H9 (cell line): ENCODE data around the gene LONP2. TPM values are rescaled to one million over a fixed set of nuclear protein-coding genes. Genes with fewer than 3 reads are reported as not detected.

Source experiments
- DNase-seq: peaks from one replicate; pipeline ENCODE4 v3.0.0-alpha.2; 2017
- H2AFZ ChIP-seq: one replicate; pipeline ENCODE4 v1.6.1; 2013; ENCODE audit warnings: mild to moderate bottlenecking, low read length, control low read depth, moderate library complexity
- H2AK5ac ChIP-seq: 2 replicates; pipeline ENCODE4 v1.6.1; 2013; ENCODE audit warnings: low read length, control low read depth, mixed read lengths; ENCODE audit not compliant: insufficient read length
- H2BK120ac ChIP-seq: one replicate; pipeline ENCODE4 v1.6.1; 2013; ENCODE audit warnings: low read depth, mild to moderate bottlenecking, low read length, control low read depth, inconsistent platforms; ENCODE audit not compliant: poor library complexity, severe bottlenecking
- H2BK12ac ChIP-seq: 2 replicates; pipeline ENCODE4 v1.6.1; 2013; ENCODE audit warnings: low read length, control low read depth, mixed read lengths, low read depth; ENCODE audit not compliant: insufficient read length
- H2BK15ac ChIP-seq: 2 replicates; pipeline ENCODE4 v1.6.1; 2013; ENCODE audit warnings: low read depth, low read length, control low read depth
- H2BK20ac ChIP-seq: one replicate; pipeline ENCODE4 v1.6.1; 2013; ENCODE audit warnings: low read depth, mild to moderate bottlenecking, low read length, control low read depth, inconsistent platforms; ENCODE audit not compliant: poor library complexity, severe bottlenecking
- H2BK5ac ChIP-seq: 2 replicates; pipeline ENCODE4 v1.6.1; 2013; ENCODE audit warnings: low read length, control low read depth, mixed read lengths; ENCODE audit not compliant: insufficient read length
- H3K14ac ChIP-seq: 2 replicates; pipeline ENCODE4 v1.6.1; 2013; ENCODE audit warnings: low read length, control low read depth; ENCODE audit not compliant: insufficient read depth
- H3K18ac ChIP-seq: 2 replicates; pipeline ENCODE4 v1.6.1; 2013; ENCODE audit warnings: low read depth, mild to moderate bottlenecking, mixed read lengths, low read length, control low read depth; ENCODE audit not compliant: insufficient read length
- H3K23ac ChIP-seq: 2 replicates; pipeline ENCODE4 v1.6.1; 2013; ENCODE audit warnings: low read length, control low read depth, mixed read lengths, low read depth; ENCODE audit not compliant: insufficient read length
- H3K23me2 ChIP-seq: 2 replicates; pipeline ENCODE4 v1.6.1; 2013; ENCODE audit warnings: low read depth, mild to moderate bottlenecking, mixed read lengths, low read length, control low read depth; ENCODE audit not compliant: insufficient read length, poor library complexity, severe bottlenecking
- H3K27ac ChIP-seq: 2 replicates; pipeline ENCODE4 v1.5.1; 2013; ENCODE audit warnings: low read length, control low read depth, mixed read lengths, low read depth; ENCODE audit not compliant: insufficient read length
- H3K27me3 ChIP-seq: 2 replicates; pipeline ENCODE4 v1.6.1; 2013; ENCODE audit warnings: low read length, control low read depth, inconsistent platforms; ENCODE audit not compliant: insufficient read depth
- H3K4ac ChIP-seq: 2 replicates; pipeline ENCODE4 v1.6.1; 2013; ENCODE audit warnings: low read depth, mild to moderate bottlenecking, control low read depth, inconsistent platforms, low read length, moderate library complexity
- H3K4me1 ChIP-seq: 2 replicates; pipeline ENCODE4 v1.6.1; 2013; ENCODE audit warnings: low read length, control low read depth, inconsistent platforms; ENCODE audit not compliant: insufficient read depth
- H3K4me2 ChIP-seq: 2 replicates; pipeline ENCODE4 v1.6.1; 2013; ENCODE audit warnings: low read length, control low read depth, mixed read lengths; ENCODE audit not compliant: insufficient read length, insufficient read depth
- H3K56ac ChIP-seq: 2 replicates; pipeline ENCODE4 v1.6.1; 2013; ENCODE audit warnings: low read depth, mild to moderate bottlenecking, mixed read lengths, low read length, control low read depth; ENCODE audit not compliant: insufficient read length
- H3K79me1 ChIP-seq: 2 replicates; pipeline ENCODE4 v1.6.1; 2013; ENCODE audit warnings: low read depth, mild to moderate bottlenecking, moderate library complexity, low read length, control low read depth, inconsistent platforms; ENCODE audit not compliant: insufficient read depth, poor library complexity, severe bottlenecking
- H3K79me2 ChIP-seq: 2 replicates; pipeline ENCODE4 v1.6.1; 2013; ENCODE audit warnings: low read length, control low read depth, inconsistent platforms; ENCODE audit not compliant: insufficient read depth
- H3K9ac ChIP-seq: 2 replicates; pipeline ENCODE4 v1.6.1; 2013; ENCODE audit warnings: low read length, control low read depth, mixed read lengths; ENCODE audit not compliant: insufficient read length; ENCODE audit errors: extremely low read depth
- H3K9me3 ChIP-seq: one replicate; pipeline ENCODE4 v1.6.1; 2013; ENCODE audit warnings: low read depth, low read length, inconsistent platforms; ENCODE audit not compliant: control insufficient read depth
- H3T11ph ChIP-seq: one replicate; pipeline ENCODE4 v1.6.1; 2013; ENCODE audit warnings: mild to moderate bottlenecking, low read length, control low read depth, inconsistent platforms
- H4K20me1 ChIP-seq: one replicate; pipeline ENCODE4 v1.6.1; 2013; ENCODE audit not compliant: control insufficient read depth, insufficient read length, insufficient read depth
- H4K5ac ChIP-seq: 2 replicates; pipeline ENCODE4 v1.6.1; 2013; ENCODE audit warnings: low read depth, mild to moderate bottlenecking, mixed read lengths, low read length, control low read depth; ENCODE audit not compliant: insufficient read length
- H4K8ac ChIP-seq: replicated peaks from 2 replicates; pipeline ENCODE4 v1.6.1; 2013; ENCODE audit warnings: low read length, control low read depth, mixed read lengths, low read depth; ENCODE audit not compliant: insufficient read length
- H4K91ac ChIP-seq: 2 replicates; pipeline ENCODE4 v1.6.1; 2013; ENCODE audit warnings: low read depth, mild to moderate bottlenecking, moderate library complexity, mixed read lengths, low read length, control low read depth; ENCODE audit not compliant: insufficient read length
- H3K27ac Mint-ChIP-seq, 3 experiments: 2 replicates in 2 of 3; 3 replicates in 1 of 3; pipeline ENCODE4 v1.8.0; 2020 to 2021; ENCODE audit warnings: mixed read lengths in 3 of 3, mild to moderate bottlenecking in 1 of 3, moderate library complexity in 1 of 3
- H3K27me3 Mint-ChIP-seq: 2 replicates; pipeline ENCODE4 v1.8.0; 2021; ENCODE audit warnings: low read depth, mild to moderate bottlenecking, moderate library complexity, mixed read lengths
- H3K36me3 Mint-ChIP-seq, 3 experiments: 2 replicates in 2 of 3; 3 replicates in 1 of 3; pipeline ENCODE4 v1.8.0; 2020 to 2021; ENCODE audit warnings: low read depth in 3 of 3, mixed read lengths in 3 of 3; ENCODE audit not compliant: insufficient read depth in 1 of 3
- H3K4me1 Mint-ChIP-seq, 2 experiments: 2 replicates each; pipeline ENCODE4 v1.8.0; 2020; ENCODE audit warnings: mixed read lengths in 2 of 2
- H3K4me3 Mint-ChIP-seq, 2 experiments: 2 replicates in 1 of 2; 3 replicates in 1 of 2; pipeline ENCODE4 v1.8.0; 2020 to 2021; ENCODE audit warnings: mild to moderate bottlenecking in 2 of 2, mixed read lengths in 2 of 2, moderate library complexity in 1 of 2
- H3K9me3 Mint-ChIP-seq, 2 experiments: 2 replicates in 1 of 2; 3 replicates in 1 of 2; pipeline ENCODE4 v1.8.0; 2020; ENCODE audit warnings: mild to moderate bottlenecking in 2 of 2, mixed read lengths in 2 of 2, moderate library complexity in 1 of 2
- CTCF ChIP-seq: fragments of 200-600 bp; sonication (generic); conservative IDR thresholded peaks from 3 replicates; pipeline ENCODE4 v1.8.0; 2021; ENCODE audit warnings: antibody characterized with exemption, mild to moderate bottlenecking
- WGBS: extraction: QIAGEN DNeasy Blood & Tissue Kit; methylation state at CpG from one replicate; pipeline ENCODE4 v1.1.7; 2013; ENCODE audit warnings: missing lambda C conversion rate, low lambda C conversion rate, mixed read lengths; ENCODE audit not compliant: insufficient read length; ENCODE audit errors: extremely low coverage; 5-methylcytosine and 5-hydroxymethylcytosine counted together
- total RNA-seq: library from RNA; stranded (reverse); gene quantifications from 2 replicates; pipeline ENCODE4 v1.2.1, GENCODE V29; 2021

The LONP2 gene
- total RNA-seq, 1 experiment from 2014 or later: 27.8 TPM

- no peak overlapping the region for H3K27ac Mint-ChIP-seq
- no peak overlapping the region for H2BK15ac ChIP-seq
- no peak overlapping the region for H3K56ac ChIP-seq
- H3T11ph ChIP-seq: no peak overlapping the region
- no peaks in the 10 kb centered on the region for H3K9me3 Mint-ChIP-seq
- no CpG with 5 or more reads among the region's 3 CpGs for WGBS
- H4K20me1 ChIP-seq: no peaks in the 10 kb centered on the region
- H3K9ac ChIP-seq: no peak overlapping the region
- peaks cover 5% of the 10 kb centered on the region; the same call in 1 of the 2 replicates for H3K4me1 ChIP-seq
- H2AFZ ChIP-seq: no peak overlapping the region
- no peak overlapping the region for H3K4me3 Mint-ChIP-seq
- no peak overlapping the region for H4K8ac ChIP-seq
- H3K4me1 Mint-ChIP-seq: peaks cover 13% of the 10 kb centered on the region in 2 experiments
- no peaks in the 10 kb centered on the region for H3K79me1 ChIP-seq
- H4K91ac ChIP-seq: no peak overlapping the region
- no peak overlapping the region for H3K23ac ChIP-seq
- H3K4ac ChIP-seq: no peak overlapping the region
- H3K79me2 ChIP-seq: no peaks in the 10 kb centered on the region
- H3K23me2 ChIP-seq: no peaks in the 10 kb centered on the region
- no peak overlapping the region for H2BK120ac ChIP-seq
- H2BK12ac ChIP-seq: no peak overlapping the region
- no peak for DNase-seq
- H3K27me3 ChIP-seq: no peaks in the 10 kb centered on the region
- no peak overlapping the region for H2AK5ac ChIP-seq
- H3K14ac ChIP-seq: no peak overlapping the region
- H4K5ac ChIP-seq: no peak overlapping the region
- H3K36me3 Mint-ChIP-seq: peaks cover 6 to 15% (median 10%) of the 10 kb centered on the region in 3 experiments; a peak in 6 of 7 replicates
- no peak overlapping the region for H3K27ac ChIP-seq
- no peaks in the 10 kb centered on the region for H3K27me3 Mint-ChIP-seq
- no peak overlapping the region for H2BK5ac ChIP-seq
- H3K4me2 ChIP-seq: no peak overlapping the region
- TF ChIP-seq CTCF: no peak
- no peaks in the 10 kb centered on the region for H3K9me3 ChIP-seq
- no peak overlapping the region for H2BK20ac ChIP-seq
- no peak overlapping the region for H3K18ac ChIP-seq
Observed at GRCh38 chr16:48330841-48331192, 86.7 kb downstream of the LONP2 start.
